HG03460 (cell line): ENCODE results near the gene PIANP.

Experiments used
- ATAC-seq: cut with Tn5 transposase; IDR thresholded peaks from one replicate; pipeline ENCODE4 v1.9.1; 2021; ENCODE audit not compliant: unreplicated experiment

Gene PIANP

GRCh38 chr12:6672143-6672542 lies 28.5 kb downstream of the PIANP start:
- no peak for ATAC-seq

GRCh38 chr12:6667559-6668210 lies 32.9 kb downstream of the PIANP start:
- no peak for ATAC-seq

- ATAC-seq = no peak
Measured at GRCh38 chr12:6666211-6666610, 34.4 kb downstream of the PIANP start.

GRCh38 chr12:6664902-6665301 lies 35.7 kb downstream of the PIANP start:
- no peak for ATAC-seq

GRCh38 chr12:6662906-6663742 lies 37.5 kb downstream of the PIANP start, which contains the start of gene ING4:
Gene ING4, minus strand, starts transcription at chr12:6663119. Its CDS starts 18 bp downstream, at chr12:6663101.
- ATAC-seq = peak; percentile 97

- ATAC-seq = peak; percentile 24
Measured at GRCh38 chr12:6662602-6662905, 38.1 kb downstream of the PIANP start.

- no peak for ATAC-seq
Measured at GRCh38 chr12:6653987-6654386, 46.6 kb downstream of the PIANP start.

GRCh38 chr12:6653342-6653741 lies 47.3 kb downstream of the PIANP start:
- no peak for ATAC-seq

GRCh38 chr12:6652391-6652790 lies 48.2 kb downstream of the PIANP start:
- ATAC-seq = no peak

GRCh38 chr12:6650832-6651231 lies 49.8 kb downstream of the PIANP start:
- no peak for ATAC-seq

GRCh38 chr12:6647083-6647604 lies 53.5 kb downstream of the PIANP start, which contains the start of gene ACRBP:
Gene ACRBP, minus strand, starts transcription at chr12:6647432. Its CDS starts 66 bp downstream, at chr12:6647366.
- ATAC-seq = no peak

- ATAC-seq = no peak
Measured at GRCh38 chr12:6646276-6647082, 54.1 kb downstream of the PIANP start.

GRCh38 chr12:6644903-6645302 lies 55.7 kb downstream of the PIANP start:
- no peak for ATAC-seq

GRCh38 chr12:6644257-6644596 lies 56.4 kb downstream of the PIANP start:
- no peak for ATAC-seq
